Chondrocyte (in vitro differentiated cells): ENCODE data around the gene CRBN. TPM values are rescaled to one million over a fixed set of nuclear protein-coding genes. Genes with fewer than 3 reads are reported as not detected.

Source experiments
- DNase-seq: peaks from one replicate; pipeline ENCODE4 v3.0.0; 2021; ENCODE audit warnings: mixed read lengths, low spot score
- H3K27ac Mint-ChIP-seq: one replicate; pipeline ENCODE4 v1.8.0; 2021; ENCODE audit warnings: mild to moderate bottlenecking, moderate library complexity, mixed read lengths; ENCODE audit not compliant: unreplicated experiment
- H3K27me3 Mint-ChIP-seq: 2 replicates; pipeline ENCODE4 v1.8.0; 2021; ENCODE audit warnings: low read depth, mixed read lengths
- H3K36me3 Mint-ChIP-seq: 2 replicates; pipeline ENCODE4 v1.8.0; 2021; ENCODE audit warnings: low read depth, mixed read lengths
- H3K4me1 Mint-ChIP-seq: 2 replicates; pipeline ENCODE4 v1.8.0; 2021; ENCODE audit warnings: low read depth, mild to moderate bottlenecking, mixed read lengths
- H3K4me3 Mint-ChIP-seq: one replicate; pipeline ENCODE4 v1.8.0; 2021; ENCODE audit warnings: mild to moderate bottlenecking, moderate library complexity, mixed read lengths; ENCODE audit not compliant: unreplicated experiment
- H3K9me3 Mint-ChIP-seq: 2 replicates; pipeline ENCODE4 v1.8.0; 2021; ENCODE audit warnings: low read depth, mixed read lengths
- total RNA-seq: library from RNA; stranded (reverse); gene quantifications from 3 replicates; pipeline ENCODE4 v1.2.1, GENCODE V29; 2021
- TF ChIP-seq, protein P1 (sequence below): fragments of 200-600 bp; sonication (generic); IDR thresholded peaks from 2 replicates; pipeline ENCODE4 v1.5.0; 2021; ENCODE audit warnings: antibody characterized with exemption, mild to moderate bottlenecking, moderate library complexity

Gene CRBN
- total RNA-seq, 1 donor from 2014 or later, result 28.0 TPM

DNA sequence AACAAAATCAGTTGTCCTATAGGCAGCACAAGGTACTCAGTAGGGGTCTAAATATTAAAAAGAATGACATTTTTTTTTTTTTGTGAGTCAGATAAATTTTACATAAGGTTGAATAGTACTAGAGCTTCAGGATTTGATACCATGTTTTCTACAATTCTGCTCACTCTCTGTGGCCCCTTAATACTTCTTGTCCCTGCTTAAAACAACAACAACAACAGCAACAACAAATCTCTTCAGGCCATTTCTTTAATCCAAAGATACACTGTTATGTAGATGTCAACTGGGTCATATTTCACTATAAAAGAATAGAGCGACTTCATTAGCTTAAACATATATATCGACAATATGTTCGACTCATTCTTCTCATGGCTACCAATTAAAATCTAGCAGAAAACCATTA lies 72.3 kb downstream of the CRBN start:
- Mint-ChIP-seq H3K27ac (no peak overlapping the region), H3K4me1 (no peaks in the 10 kb centered on the region), H3K4me3 (no peak overlapping the region), H3K9me3 (no peaks in the 10 kb centered on the region), H3K27me3 (peaks cover 38% of the 10 kb centered on the region), H3K36me3 (no peaks in the 10 kb centered on the region)
- TF ChIP-seq, protein P1, sequence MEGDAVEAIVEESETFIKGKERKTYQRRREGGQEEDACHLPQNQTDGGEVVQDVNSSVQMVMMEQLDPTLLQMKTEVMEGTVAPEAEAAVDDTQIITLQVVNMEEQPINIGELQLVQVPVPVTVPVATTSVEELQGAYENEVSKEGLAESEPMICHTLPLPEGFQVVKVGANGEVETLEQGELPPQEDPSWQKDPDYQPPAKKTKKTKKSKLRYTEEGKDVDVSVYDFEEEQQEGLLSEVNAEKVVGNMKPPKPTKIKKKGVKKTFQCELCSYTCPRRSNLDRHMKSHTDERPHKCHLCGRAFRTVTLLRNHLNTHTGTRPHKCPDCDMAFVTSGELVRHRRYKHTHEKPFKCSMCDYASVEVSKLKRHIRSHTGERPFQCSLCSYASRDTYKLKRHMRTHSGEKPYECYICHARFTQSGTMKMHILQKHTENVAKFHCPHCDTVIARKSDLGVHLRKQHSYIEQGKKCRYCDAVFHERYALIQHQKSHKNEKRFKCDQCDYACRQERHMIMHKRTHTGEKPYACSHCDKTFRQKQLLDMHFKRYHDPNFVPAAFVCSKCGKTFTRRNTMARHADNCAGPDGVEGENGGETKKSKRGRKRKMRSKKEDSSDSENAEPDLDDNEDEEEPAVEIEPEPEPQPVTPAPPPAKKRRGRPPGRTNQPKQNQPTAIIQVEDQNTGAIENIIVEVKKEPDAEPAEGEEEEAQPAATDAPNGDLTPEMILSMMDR, result no peak
- no peak for DNase-seq

DNA sequence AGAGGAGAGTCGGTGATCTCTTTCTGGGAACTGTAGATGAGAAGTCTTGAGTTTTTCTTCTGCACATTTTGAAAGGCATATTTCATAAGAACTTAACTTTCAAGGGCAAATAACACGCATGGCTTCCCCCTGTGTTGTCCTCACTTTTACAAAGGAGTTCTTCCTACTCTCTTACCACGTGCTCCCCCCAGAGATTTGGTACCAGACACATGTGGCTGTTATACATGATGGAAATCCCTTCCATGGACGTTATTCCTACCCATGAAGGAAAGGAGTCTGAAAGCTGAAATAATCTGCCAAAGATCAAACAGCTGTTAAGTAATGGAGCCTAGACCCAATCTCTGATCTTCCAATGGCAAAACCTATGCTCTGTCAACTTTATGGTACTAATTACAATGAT lies 73.7 kb downstream of the CRBN start:
- TF ChIP-seq, protein P1, result no peak
- DNase-seq, result no peak
- H3K9me3 Mint-ChIP-seq, result no peaks in the 10 kb centered on the region
- no peaks in the 10 kb centered on the region for H3K36me3 Mint-ChIP-seq
- no peak overlapping the region for H3K4me3 Mint-ChIP-seq
- H3K27ac Mint-ChIP-seq, result no peak overlapping the region
- no peaks in the 10 kb centered on the region for H3K4me1 Mint-ChIP-seq
- H3K27me3 Mint-ChIP-seq, result peaks cover 33% of the 10 kb centered on the region

- Mint-ChIP-seq H3K4me1 (no peaks in the 10 kb centered on the region), H3K27me3 (peaks cover 27% of the 10 kb centered on the region), H3K36me3 (no peaks in the 10 kb centered on the region), H3K9me3 (no peaks in the 10 kb centered on the region), H3K27ac (no peak overlapping the region), H3K4me3 (no peak overlapping the region)
- no peak for DNase-seq
- TF ChIP-seq, protein P1, result no peak
These were observed 74.2 kb downstream of the CRBN start for GRCh38 chr3:3105246-3105645.

DNA sequence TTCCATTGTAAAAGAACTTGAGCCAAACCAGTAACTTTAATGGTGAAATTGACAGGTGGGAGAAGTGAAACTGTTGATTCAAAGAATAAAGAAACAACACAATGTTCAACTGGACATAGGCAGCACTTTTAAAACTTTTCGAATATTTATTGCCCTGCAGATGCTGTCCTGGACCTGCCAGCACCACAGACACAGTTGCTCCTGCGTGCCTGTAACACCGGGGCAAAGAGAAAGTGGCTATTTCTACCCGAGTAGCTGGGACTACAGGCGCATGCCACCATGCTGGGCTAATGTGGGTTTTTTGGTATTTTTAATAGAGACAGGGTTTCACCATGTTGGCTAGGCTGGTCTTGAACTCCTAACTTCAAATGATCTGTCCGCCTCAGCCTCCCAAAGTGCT lies 76.7 kb downstream of the CRBN start:
- H3K27me3 Mint-ChIP-seq, result peaks cover 14% of the 10 kb centered on the region
- TF ChIP-seq, protein P1, result no peak
- no peaks in the 10 kb centered on the region for H3K36me3 Mint-ChIP-seq
- no peak overlapping the region for H3K4me3 Mint-ChIP-seq
- H3K4me1 Mint-ChIP-seq, result no peaks in the 10 kb centered on the region
- no peak for DNase-seq
- no peaks in the 10 kb centered on the region for H3K9me3 Mint-ChIP-seq
- no peak overlapping the region for H3K27ac Mint-ChIP-seq

DNA sequence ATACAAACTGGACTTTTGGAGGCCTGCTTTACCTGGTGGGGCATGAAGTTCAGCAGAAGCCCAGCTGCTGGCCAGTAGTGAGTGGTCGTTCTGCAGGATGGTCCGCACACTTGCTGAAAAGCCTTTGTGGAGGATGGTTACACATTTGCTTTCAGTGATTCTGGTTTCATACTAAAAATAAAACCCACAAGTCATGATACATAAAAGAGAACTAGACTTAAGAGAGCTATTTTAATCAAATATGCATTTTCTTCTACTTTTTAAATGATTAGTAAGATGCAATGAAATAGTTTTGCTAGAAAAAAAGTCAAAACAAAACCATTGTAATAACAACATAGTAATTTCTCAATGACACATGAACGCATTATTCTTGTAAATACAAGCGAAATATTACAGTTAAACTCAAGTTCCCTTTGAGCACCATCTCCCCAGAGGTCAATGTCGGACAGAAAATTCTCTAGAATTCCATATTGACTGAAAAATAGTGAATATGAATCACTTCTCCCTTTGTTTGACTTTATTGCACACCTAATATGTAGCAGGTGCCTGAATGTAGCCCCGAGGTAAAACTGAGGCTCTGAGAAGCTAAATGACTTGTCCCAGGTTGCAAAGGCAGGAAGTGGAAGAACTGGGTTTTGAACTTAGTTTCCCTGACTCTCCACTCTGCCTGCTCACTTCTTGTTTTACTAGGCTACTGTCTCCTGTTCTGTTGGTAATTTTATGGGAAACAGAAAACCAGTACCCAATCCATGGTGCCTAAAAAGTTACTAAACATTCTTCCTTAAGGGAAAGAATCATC lies 77.6 kb downstream of the CRBN start:
- DNase-seq, result no peak
- H3K27me3 Mint-ChIP-seq, result peaks cover 13% of the 10 kb centered on the region
- H3K4me1 Mint-ChIP-seq, result no peaks in the 10 kb centered on the region
- no peak overlapping the region for H3K4me3 Mint-ChIP-seq
- TF ChIP-seq, protein P1, result no peak
- no peak overlapping the region for H3K27ac Mint-ChIP-seq
- H3K9me3 Mint-ChIP-seq, result no peaks in the 10 kb centered on the region
- no peaks in the 10 kb centered on the region for H3K36me3 Mint-ChIP-seq

Other genes starting within 250 kb of the CRBN start
- gene IL5RA, start 69.3 kb downstream of the CRBN start, total RNA-seq, result not detected in 3 replicates
- 23.1 to 24.4 TPM (median 24.3 TPM) in 3 replicates for gene TRNT1, start 52.8 kb downstream of the CRBN start, total RNA-seq